ENCODE data around the gene ARHGAP30. TPM values are rescaled to one million over a fixed set of nuclear protein-coding genes. Genes with fewer than 3 reads are reported as not detected.
"Not testable (repeated sequence)": the region's sequence is repeated elsewhere in the genome, so short reads cannot be mapped to it uniquely, and the experiment has no call there.

Gene ARHGAP30
- total and polyA plus RNA-seq, 7 experiments from 2014 or later, result 128 to 291 (median 235) TPM

- Histone ChIP-seq H3K36me3 (ENCODE audit: control insufficient read depth in 2 of 3, insufficient read depth in 3 of 3, low read length in 3 of 3) (peaks cover 0 to 46% (median 4%) of the 10 kb centered on the region in 3 experiments), H3K4me3 (ENCODE audit: low read length) (peak overlapping the region; percentile 13), H3K27ac (ENCODE audit: low read depth, low read length) (peak overlapping the region; percentile 57), H3K4me1 (ENCODE audit: control insufficient read depth in 2 of 2, insufficient read depth in 2 of 2, low read length in 2 of 2) (peaks cover 58 to 64% of the 10 kb centered on the region in 2 donors)
- Mint-ChIP-seq H3K4me1 (peaks cover 54 to 90% (median 68%) of the 10 kb centered on the region in 7 donors), H3K4me3 (peak overlapping the region; percentile 68 to 99 (median 79)), H3K27ac (peak overlapping the region; percentile 73 to 95 (median 88)), H3K36me3 (peaks cover 2 to 48% (median 19%) of the 10 kb centered on the region in 5 donors)
- H3K27me3 ChIP-seq (ENCODE audit: control insufficient read depth in 2 of 2, insufficient read depth in 2 of 2, low read length in 2 of 2); H3K9me3 Mint-ChIP-seq; DNase-seq; H3K27me3 Mint-ChIP-seq; intact Hi-C loops (cut with micrococcal nuclease); ATAC-seq; H3K9me3 ChIP-seq (ENCODE audit: control insufficient read depth in 2 of 3, low read length in 3 of 3); CTCF ChIA-PET: not testable (repeated sequence)
- POLR2A ChIA-PET, result interaction anchor here (10.9 kb wide), 1 partner anchor 19 kb away, joined by 377 read pairs; the partner anchor contains the start of genes TSTD1 and USF1
Measured at GRCh38 chr1:161063936-161064335, 5.8 kb downstream of the ARHGAP30 start.

DNA sequence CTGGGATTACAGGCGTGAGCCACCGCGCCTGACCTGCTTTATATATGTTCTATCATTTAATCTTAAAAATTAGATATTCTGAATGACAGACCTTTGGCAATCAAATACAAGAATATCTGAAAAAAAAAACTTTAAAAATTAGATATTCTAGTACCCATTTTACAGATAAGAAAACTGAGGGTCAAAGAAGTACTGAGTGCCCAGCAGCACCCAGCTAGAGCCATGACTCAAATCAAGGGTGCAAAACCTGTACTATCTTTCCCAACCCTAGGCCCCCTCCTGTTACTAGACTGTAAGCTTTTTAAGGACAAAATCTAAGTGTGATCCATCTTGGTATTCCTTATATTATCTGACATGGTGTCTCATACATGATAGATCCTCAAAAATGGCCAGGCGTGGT is 8.3 kb downstream of the ARHGAP30 start:
- no peak for ATAC-seq
- peaks cover 11 to 64% (median 15%) of the 10 kb centered on the region in 3 experiments for H3K36me3 ChIP-seq (ENCODE audit: control insufficient read depth in 2 of 3, insufficient read depth in 3 of 3, low read length in 3 of 3)
- H3K36me3 Mint-ChIP-seq, result peaks cover 4 to 38% (median 13%) of the 10 kb centered on the region in 5 donors

GRCh38 chr1:161059293-161059692 is 10.4 kb downstream of the ARHGAP30 start:
- Mint-ChIP-seq H3K36me3 (peaks cover 5 to 48% (median 16%) of the 10 kb centered on the region in 5 donors), H3K27me3 (no peaks in the 10 kb centered on the region), H3K9me3 (no peaks in the 10 kb centered on the region), H3K27ac (peak overlapping the region in 8 of 9 donors; percentile 72 to 90 (median 81)), H3K4me1 (peaks cover 40 to 69% (median 51%) of the 10 kb centered on the region in 7 donors), H3K4me3 (peak overlapping the region in 4 of 10 donors; percentile 21 to 62 (median 48))
- DNase-seq (no peak), ATAC-seq (no peak)
- H3K9me3 ChIP-seq (ENCODE audit: control insufficient read depth in 2 of 3, low read length in 3 of 3), result no peaks in the 10 kb centered on the region
- H3K27ac ChIP-seq (ENCODE audit: low read depth, low read length), result peak overlapping the region; percentile 49
- POLR2A ChIA-PET, result interaction anchor here (1.1 to 4.7 kb wide), 3 partner anchors 10 to 21 kb away, joined by 4 to 44 read pairs (median 11); partner anchors contain the start of genes ARHGAP30, TSTD1 and USF1
- H3K27me3 ChIP-seq (ENCODE audit: control insufficient read depth in 2 of 2, insufficient read depth in 2 of 2, low read length in 2 of 2), result no peaks in the 10 kb centered on the region
- CTCF ChIA-PET, result interaction anchor here (0.6 to 1.1 kb wide), 2 partner anchors 39 to 427 kb away, joined by 3 to 4 read pairs; partner anchors contain the start of gene KLHDC9
- peaks cover 25 to 67% (median 28%) of the 10 kb centered on the region in 3 experiments for H3K36me3 ChIP-seq (ENCODE audit: control insufficient read depth in 2 of 3, insufficient read depth in 3 of 3, low read length in 3 of 3)
- intact Hi-C loops (cut with micrococcal nuclease), result loop anchor here in 1 of 2 donors (1.0 kb wide), 1 partner anchor 10 kb away; the partner anchor contains the start of gene ARHGAP30
- peaks cover 25 to 39% of the 10 kb centered on the region in 2 donors for H3K4me1 ChIP-seq (ENCODE audit: control insufficient read depth in 2 of 2, insufficient read depth in 2 of 2, low read length in 2 of 2)
- H3K4me3 ChIP-seq (ENCODE audit: low read length), result no peak overlapping the region

More for the DNA sequence above, 8.3 kb downstream of the ARHGAP30 start:
- ChIA-PET CTCF (interaction anchor here (0.5 to 0.8 kb wide), 2 partner anchors 15 to 322 kb away, joined by 4 to 5 read pairs; no protein-coding TSS in a partner anchor), POLR2A (interaction anchor here (0.9 to 4.7 kb wide), 6 partner anchors 8 to 71 kb away, joined by 3 to 44 read pairs (median 5); partner anchors contain the start of genes ARHGAP30, DEDD and USF1)
- peak overlapping the region in 7 of 9 donors; percentile 2 to 90 (median 84) for H3K27ac Mint-ChIP-seq
- Histone ChIP-seq H3K9me3 (ENCODE audit: control insufficient read depth in 2 of 3, low read length in 3 of 3) (no peaks in the 10 kb centered on the region), H3K4me3 (ENCODE audit: low read length) (no peak overlapping the region), H3K27me3 (ENCODE audit: control insufficient read depth in 2 of 2, insufficient read depth in 2 of 2, low read length in 2 of 2) (no peaks in the 10 kb centered on the region), H3K27ac (ENCODE audit: low read depth, low read length) (peak overlapping the region; percentile 44), H3K4me1 (ENCODE audit: control insufficient read depth in 2 of 2, insufficient read depth in 2 of 2, low read length in 2 of 2) (peaks cover 44 to 56% of the 10 kb centered on the region in 2 donors)
- no peaks in the 10 kb centered on the region for H3K27me3 Mint-ChIP-seq
- intact Hi-C loops (cut with micrococcal nuclease), result no loop called here
- H3K9me3 Mint-ChIP-seq, result no peaks in the 10 kb centered on the region
- no peak for DNase-seq
- H3K4me1 Mint-ChIP-seq, result peaks cover 47 to 81% (median 60%) of the 10 kb centered on the region in 7 donors
- peak overlapping the region in 4 of 10 donors; percentile 30 to 77 (median 70) for H3K4me3 Mint-ChIP-seq

DNA sequence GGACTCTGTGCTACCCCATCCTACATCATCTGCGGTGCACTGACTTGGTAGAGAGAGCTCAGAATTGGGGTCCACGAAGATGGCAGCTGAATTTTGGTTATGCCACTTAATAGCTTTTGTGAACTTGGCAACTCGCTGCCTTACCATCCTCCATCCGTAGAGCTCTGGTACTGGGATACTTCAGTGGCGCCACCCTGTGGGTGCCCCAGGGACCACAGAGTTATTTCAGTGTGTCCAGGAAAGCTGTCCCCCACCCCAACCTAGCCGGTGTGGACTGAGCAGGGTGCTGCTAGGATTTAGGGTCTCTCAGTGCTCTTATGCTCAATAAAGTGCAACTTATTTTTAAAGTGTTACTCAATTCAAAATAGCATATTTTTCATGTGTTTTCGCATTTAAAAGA is 14.9 kb downstream of the ARHGAP30 start:
- H3K9me3 ChIP-seq (ENCODE audit: control insufficient read depth in 2 of 3, low read length in 3 of 3), result no peaks in the 10 kb centered on the region
- ChIA-PET CTCF (interaction anchor here (0.8 to 2.0 kb wide), 6 partner anchors 10 to 58 kb away, joined by 3 to 6 read pairs (median 4); partner anchors contain the start of gene ARHGAP30), POLR2A (interaction anchor here (0.5 to 5.9 kb wide), 7 partner anchors 9 to 875 kb away, joined by 3 to 36 read pairs (median 4); partner anchors contain the start of genes ARHGAP30, TSTD1 and USF1)
- DNase-seq, result no peak
- intact Hi-C loops (cut with micrococcal nuclease), result no loop called here
- Mint-ChIP-seq H3K4me3 (no peak overlapping the region), H3K4me1 (peaks cover 20 to 40% (median 36%) of the 10 kb centered on the region in 7 donors), H3K27me3 (no peaks in the 10 kb centered on the region), H3K9me3 (no peaks in the 10 kb centered on the region), H3K27ac (peak overlapping the region in 3 of 9 donors; percentile 25 to 39 (median 26)), H3K36me3 (peaks cover 5 to 62% (median 27%) of the 10 kb centered on the region in 5 donors)
- peaks cover 5 to 8% of the 10 kb centered on the region in 2 donors for H3K4me1 ChIP-seq (ENCODE audit: control insufficient read depth in 2 of 2, insufficient read depth in 2 of 2, low read length in 2 of 2)
- peaks cover 63 to 89% (median 64%) of the 10 kb centered on the region in 3 experiments for H3K36me3 ChIP-seq (ENCODE audit: control insufficient read depth in 2 of 3, insufficient read depth in 3 of 3, low read length in 3 of 3)
- no peak for ATAC-seq
- H3K4me3 ChIP-seq (ENCODE audit: low read length), result no peak overlapping the region
- H3K27me3 ChIP-seq (ENCODE audit: control insufficient read depth in 2 of 2, insufficient read depth in 2 of 2, low read length in 2 of 2), result no peaks in the 10 kb centered on the region
- peak overlapping the region; percentile 19 for H3K27ac ChIP-seq (ENCODE audit: low read depth, low read length)

DNA sequence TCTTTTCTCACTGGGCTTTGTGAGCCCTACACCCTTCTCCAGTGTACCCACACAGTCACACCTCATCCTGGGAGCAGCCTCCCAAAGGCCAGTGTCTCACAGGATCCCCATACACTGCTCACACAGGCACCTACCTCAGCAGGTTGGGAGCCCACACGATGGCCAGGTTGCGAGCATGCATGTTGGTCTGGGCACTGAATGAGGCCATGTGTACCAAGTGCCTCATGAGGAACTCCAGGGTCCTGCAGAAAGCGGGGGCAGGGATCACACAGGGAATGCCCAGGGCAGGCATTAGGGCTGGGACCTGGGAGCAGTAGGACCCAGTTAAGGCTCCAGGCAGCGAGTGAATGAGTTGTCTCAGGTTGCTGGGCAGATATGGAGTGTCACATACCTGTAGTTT is 15.5 kb downstream of the ARHGAP30 start:
- intact Hi-C loops (cut with micrococcal nuclease), result no loop called here
- Mint-ChIP-seq H3K27ac (peak overlapping the region in 3 of 9 donors; percentile 17 to 69 (median 41)), H3K36me3 (peaks cover 5 to 62% (median 28%) of the 10 kb centered on the region in 5 donors), H3K27me3 (no peaks in the 10 kb centered on the region), H3K9me3 (no peaks in the 10 kb centered on the region), H3K4me3 (no peak overlapping the region), H3K4me1 (peaks cover 16 to 34% (median 30%) of the 10 kb centered on the region in 7 donors)
- Histone ChIP-seq H3K9me3 (ENCODE audit: control insufficient read depth in 2 of 3, low read length in 3 of 3) (no peaks in the 10 kb centered on the region), H3K27ac (ENCODE audit: low read depth, low read length) (peak overlapping the region; percentile 19), H3K4me3 (ENCODE audit: low read length) (no peak overlapping the region), H3K36me3 (ENCODE audit: control insufficient read depth in 2 of 3, insufficient read depth in 3 of 3, low read length in 3 of 3) (peaks cover 69 to 89% (median 70%) of the 10 kb centered on the region in 3 experiments), H3K27me3 (ENCODE audit: control insufficient read depth in 2 of 2, insufficient read depth in 2 of 2, low read length in 2 of 2) (no peaks in the 10 kb centered on the region), H3K4me1 (ENCODE audit: control insufficient read depth in 2 of 2, insufficient read depth in 2 of 2, low read length in 2 of 2) (peaks cover 0 to 4% of the 10 kb centered on the region in 2 donors)
- DNase-seq (no peak), ATAC-seq (no peak)
- ChIA-PET POLR2A (interaction anchor here (0.5 to 5.9 kb wide), 7 partner anchors 8 to 874 kb away, joined by 3 to 36 read pairs (median 4); partner anchors contain the start of genes ARHGAP30, TSTD1 and USF1), CTCF (interaction anchor here (1.2 to 2.0 kb wide), 5 partner anchors 11 to 42 kb away, joined by 3 to 6 read pairs (median 3); partner anchors contain the start of gene ARHGAP30)

DNA sequence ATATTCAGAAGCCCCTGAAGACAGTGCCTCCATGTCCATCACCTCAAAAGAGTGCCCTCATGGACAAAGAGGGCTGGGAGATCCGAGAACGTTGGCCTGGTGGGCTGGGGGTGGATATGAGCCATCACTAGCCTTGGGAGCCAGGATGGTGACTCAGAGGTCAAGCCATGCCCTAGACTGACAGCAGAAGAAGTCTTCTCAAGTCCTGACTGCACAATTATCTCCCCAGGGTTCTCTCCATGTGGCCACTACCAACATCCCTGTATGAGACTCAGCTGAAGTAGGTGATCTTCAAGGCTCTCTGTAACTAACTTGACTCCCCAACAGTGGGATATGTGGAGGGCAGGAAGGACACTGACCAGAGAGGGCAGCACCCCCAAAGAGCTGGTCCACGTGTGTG is 16.8 kb downstream of the ARHGAP30 start:
- H3K27ac ChIP-seq (ENCODE audit: low read depth, low read length), result peak overlapping the region; percentile 14
- H3K36me3 ChIP-seq (ENCODE audit: control insufficient read depth in 2 of 3, insufficient read depth in 3 of 3, low read length in 3 of 3), result peaks cover 70 to 94% (median 72%) of the 10 kb centered on the region in 3 experiments
- Mint-ChIP-seq H3K4me1 (peaks cover 24 to 38% (median 32%) of the 10 kb centered on the region in 7 donors), H3K4me3 (no peak overlapping the region), H3K27ac (peak overlapping the region in 6 of 9 donors; percentile 11 to 84 (median 59)), H3K9me3 (no peaks in the 10 kb centered on the region), H3K27me3 (no peaks in the 10 kb centered on the region), H3K36me3 (peaks cover 13 to 71% (median 37%) of the 10 kb centered on the region in 5 donors)
- no peaks in the 10 kb centered on the region for H3K9me3 ChIP-seq (ENCODE audit: control insufficient read depth in 2 of 3, low read length in 3 of 3)
- intact Hi-C loops (cut with micrococcal nuclease), result no loop called here
- ATAC-seq (no peak), DNase-seq (no peak)
- no peaks in the 10 kb centered on the region for H3K27me3 ChIP-seq (ENCODE audit: control insufficient read depth in 2 of 2, insufficient read depth in 2 of 2, low read length in 2 of 2)
- peaks cover 0 to 4% of the 10 kb centered on the region in 2 donors for H3K4me1 ChIP-seq (ENCODE audit: control insufficient read depth in 2 of 2, insufficient read depth in 2 of 2, low read length in 2 of 2)
- ChIA-PET CTCF (no interaction called here), POLR2A (interaction anchor here (1.2 to 16.0 kb wide), 3 partner anchors 16 to 45 kb away, joined by 3 to 377 read pairs (median 36); partner anchors contain the start of genes ARHGAP30 and KLHDC9)
- H3K4me3 ChIP-seq (ENCODE audit: low read length), result no peak overlapping the region

Measured in naive thymus-derived CD4-positive, alpha-beta T cell (primary cell).